ENCODE results near the gene SLIT1. TPM values are rescaled to one million over a fixed set of nuclear protein-coding genes. Genes with fewer than 3 reads are reported as not detected.

The SLIT1 gene
- total RNA-seq, 1 donor from 2014 or later: under 0.01 TPM

GRCh38 chr10:97023401-97024167 lies 162.2 kb downstream of the SLIT1 start:
- no peaks in the 10 kb centered on the region for H3K36me3 ChIP-seq (ENCODE audit: control insufficient read depth, insufficient read depth, low read length)
- no peak for FAIRE-seq

GRCh38 chr10:97022616-97023015 lies 163.1 kb downstream of the SLIT1 start:
- Histone ChIP-seq H3K4me3 (ENCODE audit: low read depth, low read length) (no peak overlapping the region), H3K36me3 (ENCODE audit: control insufficient read depth, insufficient read depth, low read length) (no peaks in the 10 kb centered on the region), H3K27me3 (ENCODE audit: control insufficient read depth, insufficient read depth, low read length) (no peaks in the 10 kb centered on the region)
- TF ChIP-seq CTCF (IDR thresholded peaks at IDR 0.05; ENCODE audit: insufficient read depth, low read length, severe bottlenecking): no peak
- no peak for DNase-seq (ENCODE audit: low read depth)
- no peak for FAIRE-seq

More at GRCh38 chr10:97023401-97024167, 162.2 kb downstream of the SLIT1 start:
- Histone ChIP-seq H3K4me3 (ENCODE audit: low read depth, low read length) (no peak overlapping the region), H3K27me3 (ENCODE audit: control insufficient read depth, insufficient read depth, low read length) (peaks cover 2% of the 10 kb centered on the region)
- no peak for TF ChIP-seq CTCF (IDR thresholded peaks at IDR 0.05; ENCODE audit: insufficient read depth, low read length, severe bottlenecking)
- no peak for DNase-seq (ENCODE audit: low read depth)

- Histone ChIP-seq H3K27me3 (ENCODE audit: control insufficient read depth, insufficient read depth, low read length) (no peaks in the 10 kb centered on the region), H3K36me3 (ENCODE audit: control insufficient read depth, insufficient read depth, low read length) (no peaks in the 10 kb centered on the region), H3K4me3 (ENCODE audit: low read depth, low read length) (no peak overlapping the region)
- FAIRE-seq: no peak
- DNase-seq (ENCODE audit: low read depth): no peak
- TF ChIP-seq CTCF (IDR thresholded peaks at IDR 0.05; ENCODE audit: insufficient read depth, low read length, severe bottlenecking): no peak
Measured at GRCh38 chr10:97020452-97021400, 165.0 kb downstream of the SLIT1 start.

- DNase-seq (ENCODE audit: low read depth) (no peak), FAIRE-seq (no peak)
- Histone ChIP-seq H3K27me3 (ENCODE audit: control insufficient read depth, insufficient read depth, low read length) (no peaks in the 10 kb centered on the region), H3K4me3 (ENCODE audit: low read depth, low read length) (no peak overlapping the region), H3K36me3 (ENCODE audit: control insufficient read depth, insufficient read depth, low read length) (no peaks in the 10 kb centered on the region)
- no peak for TF ChIP-seq CTCF (IDR thresholded peaks at IDR 0.05; ENCODE audit: insufficient read depth, low read length, severe bottlenecking)
Measured at GRCh38 chr10:97019213-97019844, 166.4 kb downstream of the SLIT1 start.

GRCh38 chr10:97018251-97019212 lies 167.2 kb downstream of the SLIT1 start:
- Histone ChIP-seq H3K27me3 (ENCODE audit: control insufficient read depth, insufficient read depth, low read length) (no peaks in the 10 kb centered on the region), H3K36me3 (ENCODE audit: control insufficient read depth, insufficient read depth, low read length) (no peaks in the 10 kb centered on the region), H3K4me3 (ENCODE audit: low read depth, low read length) (no peak overlapping the region)
- no peak for TF ChIP-seq CTCF (IDR thresholded peaks at IDR 0.05; ENCODE audit: insufficient read depth, low read length, severe bottlenecking)
- FAIRE-seq (no peak), DNase-seq (ENCODE audit: low read depth) (no peak)
